ENCODE data around the gene THEMIS. TPM values are rescaled to one million over a fixed set of nuclear protein-coding genes. Genes with fewer than 3 reads are reported as not detected.
"Not testable (repeated sequence)": the region's sequence is repeated elsewhere in the genome, so short reads cannot be mapped to it uniquely, and the experiment has no call there.

THEMIS gene
- total RNA-seq, 4 donors from 2014 or later, result 3.8 to 9.1 (median 6.0) TPM

DNA sequence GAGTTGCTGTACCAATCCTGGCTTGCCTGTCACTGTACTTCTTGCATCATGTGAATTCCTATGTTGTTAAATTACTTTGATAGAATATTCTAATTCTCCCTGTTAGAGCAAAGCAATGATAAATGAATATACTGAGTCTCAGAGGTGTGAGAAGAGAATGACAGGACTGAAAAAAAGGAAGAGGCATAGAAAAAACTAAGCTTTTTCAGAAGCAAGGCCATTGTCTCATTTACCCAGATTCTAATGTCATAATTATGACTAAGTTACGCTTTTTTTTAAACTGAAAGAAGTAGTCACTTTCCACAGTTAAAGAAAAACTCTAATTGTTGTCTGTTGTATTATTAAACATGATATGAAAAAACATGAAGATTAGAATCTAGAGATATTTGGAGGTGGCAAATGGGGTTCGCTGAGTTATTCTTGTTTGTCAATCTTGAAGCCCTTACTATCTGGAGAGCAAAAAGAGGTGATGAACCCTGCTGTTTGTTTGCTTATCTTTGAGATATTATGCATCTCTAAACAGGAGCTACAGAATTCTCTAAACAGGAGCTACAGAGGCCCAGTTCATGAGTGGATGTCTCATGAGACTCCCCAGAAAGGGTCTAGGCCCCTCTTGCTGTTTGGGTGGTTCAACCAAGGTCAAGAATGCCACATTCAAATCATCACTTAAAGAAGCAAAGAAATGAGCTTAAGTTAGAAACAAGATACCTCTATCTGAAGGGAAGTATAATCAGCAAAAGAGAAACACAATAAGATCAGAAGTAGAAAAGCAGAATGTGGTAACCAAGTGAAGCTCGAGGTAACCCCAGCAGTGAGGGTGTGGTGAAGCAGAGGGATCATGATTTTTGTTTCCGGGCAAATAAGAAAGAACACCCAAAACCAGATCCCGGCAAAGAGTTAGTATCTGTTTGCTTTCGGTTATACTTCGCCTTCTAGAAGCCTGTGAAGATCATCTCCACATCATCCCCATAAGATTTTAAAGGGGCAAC, 33.3 kb upstream of the THEMIS start:
- peak overlapping the region; percentile 12 to 39 (median 37) for H3K27ac ChIP-seq
- TF ChIP-seq, protein P1, sequence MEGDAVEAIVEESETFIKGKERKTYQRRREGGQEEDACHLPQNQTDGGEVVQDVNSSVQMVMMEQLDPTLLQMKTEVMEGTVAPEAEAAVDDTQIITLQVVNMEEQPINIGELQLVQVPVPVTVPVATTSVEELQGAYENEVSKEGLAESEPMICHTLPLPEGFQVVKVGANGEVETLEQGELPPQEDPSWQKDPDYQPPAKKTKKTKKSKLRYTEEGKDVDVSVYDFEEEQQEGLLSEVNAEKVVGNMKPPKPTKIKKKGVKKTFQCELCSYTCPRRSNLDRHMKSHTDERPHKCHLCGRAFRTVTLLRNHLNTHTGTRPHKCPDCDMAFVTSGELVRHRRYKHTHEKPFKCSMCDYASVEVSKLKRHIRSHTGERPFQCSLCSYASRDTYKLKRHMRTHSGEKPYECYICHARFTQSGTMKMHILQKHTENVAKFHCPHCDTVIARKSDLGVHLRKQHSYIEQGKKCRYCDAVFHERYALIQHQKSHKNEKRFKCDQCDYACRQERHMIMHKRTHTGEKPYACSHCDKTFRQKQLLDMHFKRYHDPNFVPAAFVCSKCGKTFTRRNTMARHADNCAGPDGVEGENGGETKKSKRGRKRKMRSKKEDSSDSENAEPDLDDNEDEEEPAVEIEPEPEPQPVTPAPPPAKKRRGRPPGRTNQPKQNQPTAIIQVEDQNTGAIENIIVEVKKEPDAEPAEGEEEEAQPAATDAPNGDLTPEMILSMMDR (IDR thresholded peaks at IDR 0.05), result no peak
- no peak for TF ChIP-seq POLR2A (IDR thresholded peaks at IDR 0.05)
- DNase-seq, result peak in 1 of 3 donors; percentile 53
- H3K27me3 ChIP-seq, result no peaks in the 10 kb centered on the region
- H3K9me3 ChIP-seq, result peaks cover 0 to 4% (median 0%) of the 10 kb centered on the region in 4 donors
- no peaks in the 10 kb centered on the region for H3K36me3 ChIP-seq
- no peak overlapping the region for H3K4me3 ChIP-seq
- H3K4me1 ChIP-seq, result no peaks in the 10 kb centered on the region

DNA sequence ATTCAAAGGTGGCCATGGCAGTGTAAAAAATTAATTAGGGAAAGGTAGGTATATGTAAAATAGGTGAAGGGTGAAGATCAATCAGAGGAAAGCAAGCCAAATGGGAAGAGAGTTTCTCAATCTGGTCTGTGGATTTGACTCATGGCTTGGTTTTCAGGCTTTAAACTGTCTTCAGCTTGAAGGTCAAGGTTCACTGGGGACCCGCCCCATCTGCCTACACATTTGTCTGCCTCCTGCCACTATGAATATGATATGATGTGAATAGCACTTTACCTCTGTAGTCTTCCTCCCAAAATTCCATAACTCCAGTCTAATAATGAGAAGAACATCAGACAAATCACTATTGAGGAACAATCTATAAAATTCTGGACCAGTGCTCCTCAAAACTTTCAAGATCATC, 32.3 kb upstream of the THEMIS start:
- no peak for DNase-seq
- peaks cover 0 to 4% (median 0%) of the 10 kb centered on the region in 4 donors for H3K9me3 ChIP-seq
- no peaks in the 10 kb centered on the region for H3K4me1 ChIP-seq
- TF ChIP-seq, protein P1 (IDR thresholded peaks at IDR 0.05), result no peak
- no peak for TF ChIP-seq POLR2A (IDR thresholded peaks at IDR 0.05)
- H3K27me3 ChIP-seq, result no peaks in the 10 kb centered on the region
- no peaks in the 10 kb centered on the region for H3K36me3 ChIP-seq
- H3K4me3 ChIP-seq, result no peak overlapping the region
- H3K27ac ChIP-seq, result no peak overlapping the region

DNA sequence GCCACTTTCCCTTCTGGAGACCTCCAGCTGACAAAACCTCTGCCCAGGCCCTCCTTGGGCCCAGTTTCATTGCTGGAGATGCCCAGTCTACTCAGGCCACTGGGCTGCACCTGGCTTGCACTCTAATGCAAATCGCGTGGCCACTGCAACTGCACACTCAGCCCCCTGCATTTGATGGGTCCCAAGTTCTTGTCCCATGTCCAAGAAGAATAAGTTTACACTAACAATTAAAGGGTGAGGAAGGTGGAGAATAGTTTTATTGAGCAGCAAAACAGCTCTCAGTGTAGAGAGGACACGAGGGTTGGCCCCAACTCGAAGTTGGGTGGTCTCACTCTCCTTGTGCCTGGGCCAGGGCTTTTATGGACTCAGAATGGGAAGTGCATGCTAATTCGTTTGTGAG, 31.9 kb upstream of the THEMIS start:
- H3K4me3 ChIP-seq, result no peak overlapping the region

DNA sequence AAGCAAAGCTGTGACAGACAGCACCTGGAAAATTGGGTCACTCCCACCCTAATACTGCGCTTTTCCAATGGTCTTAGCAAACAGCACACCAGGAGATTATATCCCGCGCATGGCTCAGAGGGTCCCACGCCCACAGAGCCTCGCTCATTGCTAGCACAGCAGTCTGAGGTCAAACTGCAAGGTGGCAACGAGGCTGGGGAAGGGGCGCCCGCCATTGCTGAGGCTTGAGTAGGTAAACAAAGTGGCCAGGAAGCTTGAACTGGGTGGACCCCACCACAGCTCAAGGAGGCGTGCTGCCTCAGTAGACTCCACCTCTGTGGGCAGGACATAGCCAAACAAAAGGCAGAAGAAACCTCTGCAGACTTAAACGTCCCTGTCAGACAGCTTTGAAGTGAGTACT, 25.6 kb upstream of the THEMIS start:
- H3K4me3 ChIP-seq, DNase-seq, H3K9me3 ChIP-seq, H3K27me3 ChIP-seq, H3K27ac ChIP-seq, H3K4me1 ChIP-seq, H3K36me3 ChIP-seq: not testable (repeated sequence)

More for the DNA sequence above, 31.9 kb upstream of the THEMIS start:
- TF ChIP-seq POLR2A (IDR thresholded peaks at IDR 0.05), result no peak
- TF ChIP-seq, protein P1 (IDR thresholded peaks at IDR 0.05), result no peak
- Histone ChIP-seq H3K36me3 (no peaks in the 10 kb centered on the region), H3K4me1 (no peaks in the 10 kb centered on the region), H3K27me3 (no peaks in the 10 kb centered on the region), H3K9me3 (peaks cover 0 to 4% (median 0%) of the 10 kb centered on the region in 4 donors), H3K27ac (no peak overlapping the region)
- DNase-seq, result no peak

DNA sequence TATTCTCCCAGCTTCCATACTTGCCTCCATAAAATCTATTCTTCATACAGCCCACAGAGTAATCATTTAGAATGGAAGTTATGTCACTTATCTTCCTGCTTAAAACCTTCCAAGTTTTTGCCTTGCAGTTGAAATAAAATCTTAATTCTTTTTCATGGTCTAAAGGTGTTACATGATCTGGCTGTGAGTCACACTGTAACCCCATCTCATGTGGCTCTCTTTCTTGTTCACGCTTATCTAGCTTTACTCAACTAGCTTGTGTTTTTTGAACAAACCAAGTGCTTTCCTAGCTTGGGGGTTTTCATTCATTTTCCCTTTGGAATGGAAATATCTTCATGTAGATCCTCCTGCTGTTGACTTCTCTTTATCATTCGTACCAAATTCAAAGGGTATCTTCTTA, 23.6 kb upstream of the THEMIS start:
- Histone ChIP-seq H3K4me1 (no peaks in the 10 kb centered on the region), H3K36me3 (no peaks in the 10 kb centered on the region), H3K4me3 (no peak overlapping the region), H3K27ac (no peak overlapping the region), H3K27me3 (no peaks in the 10 kb centered on the region), H3K9me3 (peaks cover 0 to 5% (median 0%) of the 10 kb centered on the region in 4 donors)
- no peak for DNase-seq
- TF ChIP-seq, protein P1 (IDR thresholded peaks at IDR 0.05), result no peak
- no peak for TF ChIP-seq POLR2A (IDR thresholded peaks at IDR 0.05)

DNA sequence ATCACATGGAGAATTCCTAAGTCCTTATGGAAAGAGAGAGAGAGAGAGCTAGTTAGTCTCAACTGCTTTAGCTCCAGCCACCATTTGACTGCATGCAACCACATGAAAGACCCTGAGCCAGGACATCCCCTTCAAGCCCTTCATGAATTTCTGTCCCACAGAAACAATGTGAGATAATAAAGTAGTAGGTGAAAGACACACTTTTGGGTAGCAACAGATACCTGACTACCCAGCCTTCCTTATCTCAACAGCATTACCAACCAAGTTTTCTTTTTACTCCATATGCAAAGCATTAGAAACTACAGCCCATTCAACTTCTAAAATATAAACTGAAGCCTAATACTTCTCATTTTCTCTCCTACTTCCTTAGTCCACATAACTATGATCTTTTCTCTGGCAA, 23.2 kb upstream of the THEMIS start:
- no peak overlapping the region for H3K4me3 ChIP-seq
- H3K36me3 ChIP-seq, result no peaks in the 10 kb centered on the region
- no peak overlapping the region for H3K27ac ChIP-seq
- H3K9me3 ChIP-seq, result peaks cover 0 to 5% (median 0%) of the 10 kb centered on the region in 4 donors
- TF ChIP-seq, protein P1 (IDR thresholded peaks at IDR 0.05), result no peak
- TF ChIP-seq POLR2A (IDR thresholded peaks at IDR 0.05), result no peak
- DNase-seq, result no peak
- H3K4me1 ChIP-seq, result no peaks in the 10 kb centered on the region
- H3K27me3 ChIP-seq, result no peaks in the 10 kb centered on the region

All from Peyer's patch (tissue), 4 donors.